Measurements from ENCODE around the gene FATE1.

DNA sequence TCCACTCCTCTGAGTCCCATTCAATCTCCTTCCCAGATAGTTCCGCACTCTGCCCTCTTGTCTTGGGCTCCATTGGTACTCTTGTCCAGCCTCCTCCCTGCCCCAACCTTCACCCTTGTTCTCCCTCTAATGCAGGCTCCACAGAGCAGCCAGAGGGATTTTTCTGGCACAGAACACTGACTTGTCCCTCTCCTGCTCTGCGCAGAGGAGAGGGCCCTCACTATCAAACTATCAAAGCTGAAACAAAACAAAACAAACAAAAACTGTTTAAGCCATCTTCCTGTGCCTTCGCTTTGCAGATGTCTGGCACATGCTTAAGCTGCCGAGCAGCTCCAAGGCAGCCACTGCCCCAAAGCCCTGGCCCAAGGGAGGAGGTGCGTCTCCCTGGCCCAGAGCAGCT, 21.7 kb downstream of the FATE1 start:
- TF ChIP-seq POLR2A (IDR thresholded peaks at IDR 0.05) = no peak
- no peak for TF ChIP-seq POLR2AphosphoS5 (IDR thresholded peaks at IDR 0.05)
